Measurements from ENCODE around the gene HDAC4. TPM values are rescaled to one million over a fixed set of nuclear protein-coding genes. Genes with fewer than 3 reads are reported as not detected.

HDAC4 gene
- total RNA-seq, 4 donors from 2014 or later = 21.6 to 72.7 (median 35.2) TPM

- TF ChIP-seq POLR2A (IDR thresholded peaks at IDR 0.05) (no peak), CTCF (IDR thresholded peaks at IDR 0.05) (no peak)
- Histone ChIP-seq H3K9me3 (peaks cover 0 to 9% (median 5%) of the 10 kb centered on the region in 3 donors), H3K27ac (no peak overlapping the region), H3K4me1 (peaks cover 2 to 16% (median 8%) of the 10 kb centered on the region in 3 donors), H3K4me3 (no peak overlapping the region), H3K27me3 (peaks cover 0 to 25% (median 0%) of the 10 kb centered on the region in 4 donors), H3K36me3 (no peaks in the 10 kb centered on the region)
- 69 to 73% methylated on average over 5 to 6 of the region's 6 CpGs for WGBS, 2 donors
- intact Hi-C loops (cut with DNase I) = no loop called here
- no peak for DNase-seq
Observed at GRCh38 chr2:238998801-238999200, 402.0 kb downstream of the HDAC4 start.

Small RNAs within 50 kb of the gene (small RNA-seq; reads per million reads assigned to genes)
- 0.78 to 3.8 (median 2.4) reads per million in 4 donors for gene MIR2467
- 0 reads per million in 4 donors for gene MIR4269
- 0 reads per million in 4 donors for gene MIR4440
- gene MIR4441 = 0 reads per million in 4 donors
